HepG2 (cell line): ENCODE data around the gene TBCD. TPM values are rescaled to one million over a fixed set of nuclear protein-coding genes. Genes with fewer than 3 reads are reported as not detected.

Source experiments
- BRD4 ChIP-seq: sonication (generic); formaldehyde crosslinking; IDR thresholded peaks from 2 replicates; pipeline ENCODE4 v1.4.0; 2020; ENCODE audit warnings: missing genetic modification reagents
- FOXM1 ChIP-seq: sonication (generic); formaldehyde crosslinking; IDR thresholded peaks from 2 replicates; pipeline ENCODE4 v1.5.0; 2020; ENCODE audit warnings: missing genetic modification reagents
- KAT8 ChIP-seq: IDR thresholded peaks from 2 replicates; pipeline ENCODE4 v1.6.1; 2016; ENCODE audit warnings: missing genetic modification reagents, missing compliant biosample characterization
- MYNN ChIP-seq: sonication (generic); formaldehyde crosslinking; IDR thresholded peaks from 2 replicates; pipeline ENCODE4 v1.4.0; 2020; ENCODE audit warnings: mild to moderate bottlenecking, low read depth, missing genetic modification reagents
- PHF20 ChIP-seq: sonication (generic); formaldehyde crosslinking; IDR thresholded peaks from 2 replicates; pipeline ENCODE4 v1.5.0; 2020; ENCODE audit warnings: mild to moderate bottlenecking, missing genetic modification reagents
- ZNF282 ChIP-seq: fragments of 450-650 bp; IDR thresholded peaks from 2 replicates; pipeline ENCODE4 v1.6.1; 2018; ENCODE audit not compliant: partially characterized antibody
- ZNF354B ChIP-seq: sonication (generic); formaldehyde crosslinking; IDR thresholded peaks from 2 replicates; pipeline ENCODE4 v1.8.0; 2022; ENCODE audit warnings: mild to moderate bottlenecking, missing genetic modification reagents
- ZNF484 ChIP-seq: sonication (generic); formaldehyde crosslinking; IDR thresholded peaks from 2 replicates; pipeline ENCODE4 v1.5.1; 2020; ENCODE audit warnings: mild to moderate bottlenecking, low read depth, missing genetic modification reagents, borderline replicate concordance
- polyA plus RNA-seq, 8 experiments: library from polyadenylated mRNA; depleted of rRNA in 3 of 8; stranded (reverse) in 7 of 8; unstranded in 1 of 8; fragments of >200 nt; fragmentation: Illumina TruSeq in 4 of 8; extraction: Trizol in 4 of 8; gene quantifications; 2 replicates each; pipeline versions ENCODE4 v1.2.1 to v1.2.3, GENCODE V29; 2011 to 2016; ENCODE audit warnings: low read depth in 4 of 8, missing spikeins in 1 of 8, mixed read lengths in 1 of 8; ENCODE audit not compliant: insufficient read depth in 1 of 8
- total RNA-seq, 5 experiments: library from RNA; depleted of rRNA; stranded (reverse); fragments of >200 nt; fragmentation: Illumina TruSeq; extraction: Trizol; gene quantifications; 2 replicates each; pipeline ENCODE4 v1.2.3, GENCODE V29; 2016; ENCODE audit warnings: low read depth in 1 of 5
- TF ChIP-seq, protein P1 (sequence below): sonication (generic); formaldehyde crosslinking; IDR thresholded peaks from 2 replicates; pipeline ENCODE4 v1.5.1; 2020; ENCODE audit warnings: missing genetic modification reagents, mild to moderate bottlenecking, borderline replicate concordance
- TF ChIP-seq, protein P2 (sequence below): sonication (generic); formaldehyde crosslinking; IDR thresholded peaks from 2 replicates; pipeline ENCODE4 v1.4.0; 2020; ENCODE audit warnings: missing genetic modification reagents
- TF ChIP-seq, protein P3 (sequence below): sonication (generic); formaldehyde crosslinking; IDR thresholded peaks from 2 replicates; pipeline ENCODE4 v1.8.1; 2023; ENCODE audit warnings: mild to moderate bottlenecking, moderate library complexity, missing genetic modification reagents
- TF ChIP-seq, protein P4 (sequence below): sonication (generic); formaldehyde crosslinking; IDR thresholded peaks from 2 replicates; pipeline ENCODE4 v1.4.0; 2020; ENCODE audit warnings: missing genetic modification reagents
- TF ChIP-seq, protein P5 (sequence below): IDR thresholded peaks from 2 replicates; pipeline ENCODE4 v1.4.0; 2020; ENCODE audit warnings: mild to moderate bottlenecking, missing genetic modification reagents

TBCD gene
- total and polyA plus RNA-seq, 2 of the 13 experiments (the other 11 are each of a cell fraction or from before 2014, with no cell fraction given) = 33.9 to 54.8 TPM

DNA sequence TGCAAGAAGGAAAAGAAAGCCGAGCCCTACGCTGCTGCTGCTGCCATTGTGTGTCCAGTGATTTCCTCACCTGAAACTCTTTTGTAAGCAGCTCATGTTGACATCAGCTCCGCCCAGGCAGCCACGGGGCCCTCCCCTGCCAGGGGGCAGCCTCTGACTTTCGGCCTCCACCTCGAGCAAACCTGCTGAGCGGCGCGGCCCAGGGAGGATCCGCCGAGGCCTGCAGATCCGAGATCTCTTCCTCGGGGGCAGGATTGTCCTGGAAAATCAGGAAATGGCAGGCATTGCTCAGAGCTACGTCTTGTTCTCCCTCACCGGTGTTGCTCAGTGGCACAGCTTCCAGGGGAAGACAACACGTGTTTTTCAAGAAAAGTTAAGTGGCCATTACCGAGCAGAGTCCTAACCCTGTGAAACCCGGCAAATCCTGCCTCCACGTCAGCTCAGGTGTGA is 123.6 kb downstream of the TBCD start (continued):
- TF ChIP-seq, protein P1, sequence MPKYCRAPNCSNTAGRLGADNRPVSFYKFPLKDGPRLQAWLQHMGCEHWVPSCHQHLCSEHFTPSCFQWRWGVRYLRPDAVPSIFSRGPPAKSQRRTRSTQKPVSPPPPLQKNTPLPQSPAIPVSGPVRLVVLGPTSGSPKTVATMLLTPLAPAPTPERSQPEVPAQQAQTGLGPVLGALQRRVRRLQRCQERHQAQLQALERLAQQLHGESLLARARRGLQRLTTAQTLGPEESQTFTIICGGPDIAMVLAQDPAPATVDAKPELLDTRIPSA (CRISPR knock-in tag) = no peak
- TF ChIP-seq PHF20 (CRISPR knock-in tag) (no peak), ZNF282 (no peak), BRD4 (no peak), MYNN (CRISPR knock-in tag) (no peak), KAT8 (CRISPR knock-in tag) (0 out of 2 replicates have a peak, but pooled peaks have one; percentile 14), ZNF484 (CRISPR knock-in tag) (no peak), FOXM1 (CRISPR knock-in tag) (no peak), ZNF354B (no peak)
- TF ChIP-seq, protein P2, sequence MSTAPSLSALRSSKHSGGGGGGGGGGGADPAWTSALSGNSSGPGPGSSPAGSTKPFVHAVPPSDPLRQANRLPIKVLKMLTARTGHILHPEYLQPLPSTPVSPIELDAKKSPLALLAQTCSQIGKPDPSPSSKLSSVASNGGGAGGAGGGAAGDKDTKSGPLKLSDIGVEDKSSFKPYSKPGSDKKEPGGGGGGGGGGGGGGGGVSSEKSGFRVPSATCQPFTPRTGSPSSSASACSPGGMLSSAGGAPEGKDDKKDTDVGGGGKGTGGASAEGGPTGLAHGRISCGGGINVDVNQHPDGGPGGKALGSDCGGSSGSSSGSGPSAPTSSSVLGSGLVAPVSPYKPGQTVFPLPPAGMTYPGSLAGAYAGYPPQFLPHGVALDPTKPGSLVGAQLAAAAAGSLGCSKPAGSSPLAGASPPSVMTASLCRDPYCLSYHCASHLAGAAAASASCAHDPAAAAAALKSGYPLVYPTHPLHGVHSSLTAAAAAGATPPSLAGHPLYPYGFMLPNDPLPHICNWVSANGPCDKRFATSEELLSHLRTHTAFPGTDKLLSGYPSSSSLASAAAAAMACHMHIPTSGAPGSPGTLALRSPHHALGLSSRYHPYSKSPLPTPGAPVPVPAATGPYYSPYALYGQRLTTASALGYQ = no peak
- TF ChIP-seq, protein P3, sequence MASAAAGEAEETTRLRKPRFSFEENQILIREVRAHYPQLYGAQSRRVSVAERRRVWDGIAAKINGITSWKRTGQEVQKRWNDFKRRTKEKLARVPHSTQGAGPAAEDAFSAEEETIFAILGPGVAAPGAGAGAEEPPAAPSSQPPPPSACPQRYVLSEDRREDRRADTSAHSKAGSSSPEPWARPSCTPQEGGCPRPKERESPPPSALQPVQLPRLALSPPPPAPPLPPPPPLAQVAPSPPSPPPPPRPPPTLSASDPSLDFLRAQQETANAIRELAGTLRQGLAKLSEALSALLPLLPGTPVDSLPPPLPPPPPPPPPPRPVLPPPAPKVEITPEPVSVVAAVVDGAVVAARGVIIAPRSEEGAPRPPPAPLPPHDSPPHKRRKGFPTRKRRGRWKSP = no peak
- TF ChIP-seq, protein P4, sequence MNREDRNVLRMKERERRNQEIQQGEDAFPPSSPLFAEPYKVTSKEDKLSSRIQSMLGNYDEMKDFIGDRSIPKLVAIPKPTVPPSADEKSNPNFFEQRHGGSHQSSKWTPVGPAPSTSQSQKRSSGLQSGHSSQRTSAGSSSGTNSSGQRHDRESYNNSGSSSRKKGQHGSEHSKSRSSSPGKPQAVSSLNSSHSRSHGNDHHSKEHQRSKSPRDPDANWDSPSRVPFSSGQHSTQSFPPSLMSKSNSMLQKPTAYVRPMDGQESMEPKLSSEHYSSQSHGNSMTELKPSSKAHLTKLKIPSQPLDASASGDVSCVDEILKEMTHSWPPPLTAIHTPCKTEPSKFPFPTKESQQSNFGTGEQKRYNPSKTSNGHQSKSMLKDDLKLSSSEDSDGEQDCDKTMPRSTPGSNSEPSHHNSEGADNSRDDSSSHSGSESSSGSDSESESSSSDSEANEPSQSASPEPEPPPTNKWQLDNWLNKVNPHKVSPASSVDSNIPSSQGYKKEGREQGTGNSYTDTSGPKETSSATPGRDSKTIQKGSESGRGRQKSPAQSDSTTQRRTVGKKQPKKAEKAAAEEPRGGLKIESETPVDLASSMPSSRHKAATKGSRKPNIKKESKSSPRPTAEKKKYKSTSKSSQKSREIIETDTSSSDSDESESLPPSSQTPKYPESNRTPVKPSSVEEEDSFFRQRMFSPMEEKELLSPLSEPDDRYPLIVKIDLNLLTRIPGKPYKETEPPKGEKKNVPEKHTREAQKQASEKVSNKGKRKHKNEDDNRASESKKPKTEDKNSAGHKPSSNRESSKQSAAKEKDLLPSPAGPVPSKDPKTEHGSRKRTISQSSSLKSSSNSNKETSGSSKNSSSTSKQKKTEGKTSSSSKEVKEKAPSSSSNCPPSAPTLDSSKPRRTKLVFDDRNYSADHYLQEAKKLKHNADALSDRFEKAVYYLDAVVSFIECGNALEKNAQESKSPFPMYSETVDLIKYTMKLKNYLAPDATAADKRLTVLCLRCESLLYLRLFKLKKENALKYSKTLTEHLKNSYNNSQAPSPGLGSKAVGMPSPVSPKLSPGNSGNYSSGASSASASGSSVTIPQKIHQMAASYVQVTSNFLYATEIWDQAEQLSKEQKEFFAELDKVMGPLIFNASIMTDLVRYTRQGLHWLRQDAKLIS = no peak
- TF ChIP-seq, protein P5, sequence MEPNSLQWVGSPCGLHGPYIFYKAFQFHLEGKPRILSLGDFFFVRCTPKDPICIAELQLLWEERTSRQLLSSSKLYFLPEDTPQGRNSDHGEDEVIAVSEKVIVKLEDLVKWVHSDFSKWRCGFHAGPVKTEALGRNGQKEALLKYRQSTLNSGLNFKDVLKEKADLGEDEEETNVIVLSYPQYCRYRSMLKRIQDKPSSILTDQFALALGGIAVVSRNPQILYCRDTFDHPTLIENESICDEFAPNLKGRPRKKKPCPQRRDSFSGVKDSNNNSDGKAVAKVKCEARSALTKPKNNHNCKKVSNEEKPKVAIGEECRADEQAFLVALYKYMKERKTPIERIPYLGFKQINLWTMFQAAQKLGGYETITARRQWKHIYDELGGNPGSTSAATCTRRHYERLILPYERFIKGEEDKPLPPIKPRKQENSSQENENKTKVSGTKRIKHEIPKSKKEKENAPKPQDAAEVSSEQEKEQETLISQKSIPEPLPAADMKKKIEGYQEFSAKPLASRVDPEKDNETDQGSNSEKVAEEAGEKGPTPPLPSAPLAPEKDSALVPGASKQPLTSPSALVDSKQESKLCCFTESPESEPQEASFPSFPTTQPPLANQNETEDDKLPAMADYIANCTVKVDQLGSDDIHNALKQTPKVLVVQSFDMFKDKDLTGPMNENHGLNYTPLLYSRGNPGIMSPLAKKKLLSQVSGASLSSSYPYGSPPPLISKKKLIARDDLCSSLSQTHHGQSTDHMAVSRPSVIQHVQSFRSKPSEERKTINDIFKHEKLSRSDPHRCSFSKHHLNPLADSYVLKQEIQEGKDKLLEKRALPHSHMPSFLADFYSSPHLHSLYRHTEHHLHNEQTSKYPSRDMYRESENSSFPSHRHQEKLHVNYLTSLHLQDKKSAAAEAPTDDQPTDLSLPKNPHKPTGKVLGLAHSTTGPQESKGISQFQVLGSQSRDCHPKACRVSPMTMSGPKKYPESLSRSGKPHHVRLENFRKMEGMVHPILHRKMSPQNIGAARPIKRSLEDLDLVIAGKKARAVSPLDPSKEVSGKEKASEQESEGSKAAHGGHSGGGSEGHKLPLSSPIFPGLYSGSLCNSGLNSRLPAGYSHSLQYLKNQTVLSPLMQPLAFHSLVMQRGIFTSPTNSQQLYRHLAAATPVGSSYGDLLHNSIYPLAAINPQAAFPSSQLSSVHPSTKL (CRISPR knock-in tag) = no peak
